NCI-H2227 treated with DMSO at 0.1 percent for 48 hours (cell line): Measurements from ENCODE around the gene UBTD2.
A peak's percentile ranks its signal among the peaks of the same experiment; 100 is the strongest.
"Not testable (repeated sequence)": the region's sequence is repeated elsewhere in the genome, so short reads cannot be mapped to it uniquely, and the experiment has no call there.

Experiments
- DNase-seq: peaks from one replicate; lab custom pipeline; 2025; lab: John Stamatoyannopoulos, UW

The UBTD2 gene, protein sequence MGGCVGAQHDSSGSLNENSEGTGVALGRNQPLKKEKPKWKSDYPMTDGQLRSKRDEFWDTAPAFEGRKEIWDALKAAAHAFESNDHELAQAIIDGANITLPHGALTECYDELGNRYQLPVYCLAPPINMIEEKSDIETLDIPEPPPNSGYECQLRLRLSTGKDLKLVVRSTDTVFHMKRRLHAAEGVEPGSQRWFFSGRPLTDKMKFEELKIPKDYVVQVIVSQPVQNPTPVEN

GRCh38 chr5:172283020-172283861 lies at the start of gene UBTD2:
TSS of gene UBTD2 (minus strand) at chr5:172283764. CDS start at chr5:172283665, 99 bp downstream.
- DNase-seq = peak; percentile 37

GRCh38 chr5:172326901-172327300 lies 43.3 kb upstream of the UBTD2 start:
- DNase-seq = not testable (repeated sequence)

GRCh38 chr5:172325452-172325851 lies 41.9 kb upstream of the UBTD2 start:
- DNase-seq = no peak

GRCh38 chr5:172322028-172322965 lies 38.7 kb upstream of the UBTD2 start:
- no peak for DNase-seq

DNA sequence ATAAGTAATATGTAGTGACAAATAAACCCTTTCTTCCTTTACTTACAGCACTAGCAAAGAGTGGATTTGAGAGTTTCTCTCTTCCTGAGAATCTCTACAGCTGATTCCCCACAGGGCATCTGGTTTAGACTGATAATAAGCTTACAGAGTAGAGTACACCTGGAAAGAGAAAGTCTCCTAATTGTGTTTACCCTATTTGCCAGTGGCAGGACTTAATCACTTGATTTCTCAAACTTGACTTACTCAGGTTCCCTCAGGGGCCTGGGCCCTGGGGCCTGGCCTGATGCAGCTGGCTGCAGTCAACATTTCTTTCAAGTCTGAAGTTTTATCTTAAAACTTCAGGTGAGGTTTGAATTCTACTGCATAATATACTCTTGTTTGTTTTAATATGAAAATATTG lies 38.0 kb upstream of the UBTD2 start:
- no peak for DNase-seq

GRCh38 chr5:172319708-172320441 lies 36.3 kb upstream of the UBTD2 start:
- DNase-seq = no peak

- no peak for DNase-seq
Measured at GRCh38 chr5:172315587-172316493, 32.3 kb upstream of the UBTD2 start.

DNA sequence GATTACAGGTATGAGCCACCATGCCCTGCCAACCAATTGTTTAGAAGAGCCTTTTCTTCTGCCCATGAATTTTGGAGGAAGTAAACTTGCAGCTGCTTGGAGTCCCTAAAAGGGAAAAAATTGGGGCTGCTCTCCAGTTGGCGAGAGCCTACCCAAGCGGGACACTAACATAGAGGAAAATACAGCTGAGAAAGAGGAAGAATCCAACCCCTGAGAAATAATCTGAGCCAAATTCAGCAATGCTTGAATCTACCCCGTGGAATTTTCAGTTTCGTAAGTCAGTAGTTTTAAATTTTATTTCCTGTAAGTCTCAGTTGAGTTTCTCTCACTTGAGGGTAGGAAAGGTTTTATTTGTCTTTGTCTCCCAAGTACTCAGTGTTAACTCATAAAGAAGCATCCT lies 30.4 kb upstream of the UBTD2 start:
- DNase-seq = no peak

GRCh38 chr5:172312286-172312685 lies 28.7 kb upstream of the UBTD2 start:
- no peak for DNase-seq

GRCh38 chr5:172311605-172312004 lies 28.0 kb upstream of the UBTD2 start:
- no peak for DNase-seq

- no peak for DNase-seq
Measured at GRCh38 chr5:172311026-172311425, 27.5 kb upstream of the UBTD2 start.

GRCh38 chr5:172305380-172305779 lies 21.8 kb upstream of the UBTD2 start:
- no peak for DNase-seq

GRCh38 chr5:172303572-172304335 lies 20.2 kb upstream of the UBTD2 start:
- DNase-seq = peak; percentile 25

- no peak for DNase-seq
Measured at GRCh38 chr5:172303162-172303561, 19.6 kb upstream of the UBTD2 start.

- no peak for DNase-seq
Measured at GRCh38 chr5:172302047-172302710, 18.6 kb upstream of the UBTD2 start.

DNA sequence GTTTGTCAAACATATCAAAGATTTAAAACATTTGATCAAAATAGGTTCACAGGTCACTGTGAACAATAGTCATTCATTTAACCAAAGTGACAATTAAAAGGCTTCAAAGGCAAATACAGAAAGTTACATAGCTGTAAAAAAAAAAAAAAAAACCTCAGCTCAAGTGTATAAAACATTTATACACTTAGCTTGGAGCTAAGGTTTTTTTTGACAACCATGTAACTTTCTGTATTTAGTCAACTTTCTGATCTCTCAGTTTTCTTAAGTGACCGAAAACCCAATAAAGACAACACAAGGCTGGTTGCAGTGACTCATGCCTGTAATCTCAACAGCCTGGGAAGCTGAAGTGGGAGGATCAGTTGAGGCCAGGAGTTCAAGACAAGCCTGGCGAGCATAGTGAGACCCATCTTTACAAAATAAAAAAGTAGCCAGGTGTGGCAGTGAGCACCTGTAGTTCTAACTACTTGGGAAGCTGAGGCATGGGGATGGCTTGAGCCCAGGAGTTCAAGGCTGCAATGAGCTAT lies 16.4 kb upstream of the UBTD2 start:
- DNase-seq = no peak

GRCh38 chr5:172294831-172295230 lies 11.3 kb upstream of the UBTD2 start:
- DNase-seq = no peak

GRCh38 chr5:172293745-172294342 lies 10.3 kb upstream of the UBTD2 start:
- DNase-seq = no peak
